HG02571 (cell line): Measurements from ENCODE around the gene SEC16A.

Experiments used
- ATAC-seq: cut with Tn5 transposase; IDR thresholded peaks from one replicate; pipeline ENCODE4 v1.9.1; 2021; ENCODE audit warnings: mild to moderate bottlenecking, moderate library complexity; ENCODE audit not compliant: unreplicated experiment

Gene SEC16A

GRCh38 chr9:136403538-136403914 is 79.3 kb downstream of the SEC16A start:
- peak; percentile 36 for ATAC-seq

DNA sequence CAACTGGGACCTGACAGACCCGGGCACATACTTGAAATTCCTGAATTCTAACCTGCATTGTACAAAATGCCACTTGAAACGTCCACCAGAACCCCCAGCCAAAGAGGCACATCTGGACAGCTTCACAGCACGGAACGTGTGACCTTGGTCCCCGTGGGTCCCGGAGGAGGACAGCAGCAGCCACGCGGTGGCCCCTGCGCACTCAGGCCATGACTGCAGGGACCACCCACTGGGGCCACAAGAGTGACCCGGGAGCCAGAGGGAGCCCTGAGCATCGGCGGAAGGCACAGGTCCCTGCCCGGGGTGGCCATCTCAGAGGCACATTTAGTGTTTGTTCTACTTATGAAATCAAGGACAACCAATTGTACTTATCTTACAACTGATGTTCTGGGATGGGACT is 80.8 kb downstream of the SEC16A start:
- ATAC-seq, result no peak

DNA sequence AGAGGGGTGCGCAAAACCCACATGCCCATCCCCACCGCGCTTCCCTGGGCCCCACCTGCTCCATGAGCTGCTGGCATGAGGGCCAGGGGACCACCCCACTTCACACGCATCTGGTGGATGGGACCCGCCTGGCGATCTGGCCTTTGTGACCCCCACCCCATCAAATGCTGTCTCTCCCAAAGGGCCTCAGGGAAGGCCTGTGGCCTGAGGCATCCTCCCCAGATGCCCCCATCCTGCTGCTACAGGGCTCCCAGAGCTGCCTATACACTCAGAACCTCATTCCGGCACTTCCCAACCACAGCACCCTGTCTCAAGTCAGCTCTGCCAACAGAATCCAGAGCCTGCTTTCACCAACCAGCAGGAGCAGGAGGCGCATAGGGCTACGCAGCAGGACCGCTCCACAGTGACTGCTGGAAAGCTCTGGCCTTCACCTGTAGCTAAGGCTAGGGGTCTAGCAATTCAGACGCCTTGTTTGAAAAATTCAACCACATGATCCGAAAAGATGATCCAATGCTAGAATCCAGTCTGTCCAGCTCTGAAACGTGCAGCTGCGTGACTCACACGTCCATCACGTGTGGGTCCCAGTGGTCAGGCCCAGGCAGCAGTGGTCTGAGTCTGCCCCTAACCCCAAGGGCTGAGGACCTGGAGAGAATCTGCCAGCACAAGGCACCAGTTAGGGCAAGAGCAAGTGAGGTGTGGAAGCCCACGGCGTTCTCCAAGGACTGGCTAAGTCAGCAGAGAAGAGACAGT is 81.5 kb downstream of the SEC16A start:
- no peak for ATAC-seq

GRCh38 chr9:136400038-136400834 is 82.6 kb downstream of the SEC16A start, which contains the start of gene SNAPC4:
SNAPC4 (minus strand) TSS chr9:136400170; CDS start chr9:136398428, 1,742 bp downstream.
- ATAC-seq, result peak; percentile 56

DNA sequence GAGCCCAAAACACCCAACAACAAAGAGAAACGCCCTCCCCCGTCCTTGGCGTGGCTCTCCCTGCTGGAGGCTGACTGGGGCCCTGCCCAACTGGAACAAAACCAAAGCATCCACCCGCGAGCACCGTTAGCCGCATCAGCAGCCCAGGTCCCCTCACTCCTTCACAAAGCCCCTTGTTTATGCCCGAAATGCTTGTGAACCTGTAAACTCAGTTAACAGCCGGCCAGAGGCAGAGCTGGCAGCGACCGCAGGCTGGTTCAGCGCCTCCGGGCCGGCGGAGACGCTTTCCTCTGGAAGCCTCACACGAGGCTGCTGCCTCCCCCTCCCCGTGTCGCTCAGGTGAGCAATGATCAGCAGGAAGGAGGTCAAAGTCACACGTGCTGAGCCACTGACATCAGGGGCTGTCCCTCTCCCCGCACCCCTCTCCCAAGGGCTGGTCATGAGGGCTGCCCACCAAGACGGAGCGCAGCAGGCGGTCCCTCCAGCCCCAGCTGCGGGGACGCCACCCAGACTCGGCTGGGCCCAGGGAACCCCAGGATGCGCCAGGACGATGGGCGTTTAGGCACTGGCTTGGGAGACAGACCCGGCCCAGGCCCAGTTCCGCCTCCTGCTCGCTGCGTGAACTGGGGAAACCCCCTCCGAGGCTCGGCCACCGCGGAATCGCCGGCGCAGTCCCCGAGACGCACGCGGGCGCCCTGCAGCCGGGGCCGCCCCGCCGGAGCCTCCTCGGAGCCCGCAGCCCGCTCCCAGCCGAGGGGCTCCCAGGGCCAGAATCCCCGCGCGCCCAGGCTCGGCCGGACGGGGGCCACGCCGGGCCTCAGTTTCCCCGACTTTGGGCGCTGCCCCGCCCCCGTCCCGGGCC is 83.4 kb downstream of the SEC16A start:
- peak; percentile 21 for ATAC-seq

- ATAC-seq, result no peak
These were observed 84.6 kb downstream of the SEC16A start for GRCh38 chr9:136398286-136398685.

GRCh38 chr9:136397643-136398042 is 85.2 kb downstream of the SEC16A start:
- no peak for ATAC-seq

GRCh38 chr9:136396219-136396515 is 86.7 kb downstream of the SEC16A start:
- ATAC-seq, result no peak

- no peak for ATAC-seq
These were observed 87.3 kb downstream of the SEC16A start for GRCh38 chr9:136395345-136396218.

GRCh38 chr9:136395020-136395340 is 87.9 kb downstream of the SEC16A start:
- no peak for ATAC-seq

DNA sequence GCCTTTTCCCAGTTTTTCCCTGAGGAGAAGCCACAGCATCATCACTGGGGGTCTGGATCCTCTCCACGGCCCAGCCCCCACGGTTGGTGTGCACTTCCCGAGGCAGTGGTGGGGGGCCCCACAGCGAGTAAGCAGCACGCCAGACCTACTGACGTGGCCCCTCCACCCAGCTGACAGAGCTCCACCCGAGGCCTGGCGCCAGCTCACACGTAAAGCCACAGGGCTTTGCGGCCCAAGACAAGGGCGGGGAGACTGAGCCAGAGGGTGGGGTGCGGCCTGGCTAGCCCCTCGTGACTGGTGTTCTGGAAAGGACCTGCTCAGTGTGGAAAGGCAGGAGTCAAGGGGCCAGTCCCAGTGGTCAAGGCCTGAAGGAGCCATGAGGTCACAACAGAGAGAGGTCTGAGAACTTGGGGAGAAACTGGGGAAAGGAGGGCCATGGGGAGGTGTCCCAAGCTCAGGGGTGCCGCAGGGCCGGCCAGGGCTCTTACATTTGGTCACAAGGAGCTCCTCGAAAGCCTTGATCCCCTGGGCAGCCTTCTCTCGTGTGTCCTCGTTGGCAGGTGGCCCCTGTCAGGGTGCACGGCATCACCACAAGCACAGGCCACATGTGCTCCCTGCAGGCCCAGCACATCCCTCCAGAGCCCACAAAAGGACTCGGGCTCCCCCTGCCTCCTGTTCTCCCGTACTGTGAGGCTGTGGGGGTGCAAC is 88.4 kb downstream of the SEC16A start:
- no peak for ATAC-seq

GRCh38 chr9:136393531-136393930 is 89.3 kb downstream of the SEC16A start:
- ATAC-seq, result no peak

DNA sequence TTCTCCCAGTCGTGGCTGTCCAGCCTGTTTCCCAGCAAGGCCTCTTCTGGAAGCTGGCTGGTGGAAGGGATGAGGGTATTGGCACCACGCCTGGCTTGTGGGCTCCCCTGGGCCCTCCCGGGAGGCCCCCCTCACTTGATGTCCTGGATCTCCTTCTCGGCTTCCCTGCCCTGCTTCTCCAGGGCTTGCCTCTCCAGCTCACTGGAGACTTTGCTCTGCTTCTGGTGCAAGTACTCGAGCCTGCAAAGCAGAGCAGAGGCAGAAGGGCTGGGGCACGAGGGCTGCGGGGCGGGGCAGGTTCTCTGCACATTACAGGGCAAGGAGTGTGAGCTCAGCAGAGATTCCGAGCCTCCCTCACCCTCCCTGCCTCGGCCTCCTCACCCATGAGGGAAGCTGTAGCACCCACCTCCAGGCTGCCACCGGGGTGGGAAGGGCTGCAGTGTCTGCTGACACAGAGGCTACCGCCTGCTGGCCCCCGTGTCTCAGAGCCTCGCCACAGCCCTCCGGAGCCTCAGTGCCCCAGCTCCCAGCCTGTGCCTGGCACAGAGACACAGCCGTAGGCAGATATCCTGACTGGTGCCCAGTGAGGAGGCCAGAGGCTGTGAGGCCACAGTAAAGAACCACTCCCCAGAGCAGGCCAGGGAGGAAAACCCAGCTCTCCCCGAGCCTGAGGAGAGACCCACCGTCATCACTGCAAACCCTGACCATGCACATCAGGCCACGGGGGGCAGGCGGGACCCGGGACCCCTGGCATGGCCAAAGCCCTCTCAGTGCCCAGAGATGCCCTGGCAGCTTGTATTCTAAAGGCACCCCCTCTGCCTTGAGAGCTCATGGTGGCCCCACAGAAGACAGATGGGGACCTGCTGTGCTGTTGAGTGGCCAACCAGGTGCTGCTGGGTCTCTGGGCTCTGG is 90.0 kb downstream of the SEC16A start:
- no peak for ATAC-seq

- ATAC-seq, result no peak
These were observed 90.9 kb downstream of the SEC16A start for GRCh38 chr9:136391737-136392537.
